PC-3 (cell line): Measurements from ENCODE around the gene ARF1. TPM values are rescaled to one million over a fixed set of nuclear protein-coding genes. Genes with fewer than 3 reads are reported as not detected.

ENCODE experiments used
- ATAC-seq: fragments of 200-7000 bp; cut with Tn5 transposase; 2 replicates; pipeline ENCODE4 v1.9.1; 2020; ENCODE audit warnings: mild to moderate bottlenecking, moderate library complexity
- BruUV-seq: library from RNA; stranded (reverse); fragments of 400-500 nt; replicated peaks from 2 replicates; lab custom pipeline; 2021; lab: Mats Ljungman, UMichigan
- CTCF ChIA-PET: fragments of 300-600 bp; sonication (Branson Sonifier 250); formaldehyde crosslinking; loops from one replicate; lab custom pipeline; 2022; ENCODE audit warnings: antibody characterized with exemption; lab: Charles Lee
- POLR2A ChIA-PET: fragments of 300-600 bp; sonication (Branson Sonifier 250); formaldehyde crosslinking; loops from one replicate; lab custom pipeline; 2022; ENCODE audit warnings: antibody characterized with exemption; ENCODE audit not compliant: unreplicated experiment; lab: Charles Lee
- DNase-seq: peaks from one replicate; pipeline ENCODE4 v3.0.0-alpha.2; 2015
- H2AFZ ChIP-seq: fragments of 300-600 bp; sonication (generic); 2 replicates; pipeline ENCODE4 v1.6.0; 2016; ENCODE audit warnings: antibody characterized with exemption, low read length
- H3F3A ChIP-seq: fragments of 300-600 bp; sonication (generic); one replicate; pipeline ENCODE4 v1.6.0; 2017; ENCODE audit warnings: antibody characterized with exemption, low read length, control low read depth, mild to moderate bottlenecking; ENCODE audit not compliant: unreplicated experiment
- H3K27ac ChIP-seq: fragments of 300-600 bp; sonication (generic); 2 replicates; pipeline ENCODE4 v1.5.1; 2016; ENCODE audit warnings: mild to moderate bottlenecking, low read length
- H3K27me3 ChIP-seq: fragments of 300-600 bp; sonication (generic); 2 replicates; pipeline ENCODE4 v1.6.1; 2016; ENCODE audit warnings: low read length, mixed read lengths
- H3K36me3 ChIP-seq: fragments of 300-600 bp; sonication (generic); 2 replicates; pipeline ENCODE4 v1.6.1; 2016; ENCODE audit warnings: low read depth, mixed run types, low read length, mixed read lengths
- H3K4me1 ChIP-seq: fragments of 300-600 bp; sonication (generic); 2 replicates; pipeline ENCODE4 v1.5.1; 2016; ENCODE audit warnings: low read length; ENCODE audit not compliant: insufficient read depth
- H3K4me2 ChIP-seq: fragments of 300-600 bp; sonication (generic); 2 replicates; pipeline ENCODE4 v1.6.0; 2016; ENCODE audit warnings: low read length
- H3K4me3 ChIP-seq: fragments of 300-600 bp; sonication (generic); 2 replicates; pipeline ENCODE4 v1.5.1; 2016; ENCODE audit warnings: mild to moderate bottlenecking, low read length, mixed read lengths
- H3K79me2 ChIP-seq: fragments of 300-600 bp; sonication (generic); 2 replicates; pipeline ENCODE4 v1.6.1; 2017; ENCODE audit warnings: low read length, mixed read lengths
- H3K9ac ChIP-seq: fragments of 300-600 bp; sonication (generic); 2 replicates; pipeline ENCODE4 v1.6.0; 2016; ENCODE audit warnings: mild to moderate bottlenecking, low read length
- H3K9me2 ChIP-seq: fragments of 300-600 bp; sonication (generic); replicated peaks from 2 replicates; pipeline ENCODE4 v1.6.1; 2016; ENCODE audit warnings: mixed run types, low read length, mixed read lengths
- H3K9me3 ChIP-seq: fragments of 300-600 bp; sonication (generic); 2 replicates; pipeline ENCODE4 v1.6.1; 2016; ENCODE audit warnings: low read length, mixed read lengths
- H4K20me1 ChIP-seq: fragments of 300-600 bp; sonication (generic); 2 replicates; pipeline ENCODE4 v1.6.1; 2016; ENCODE audit warnings: low read length, mixed read lengths
- CTCF ChIP-seq: fragments of 300-600 bp; sonication (generic); conservative IDR thresholded peaks from 2 replicates; pipeline ENCODE4 v1.5.1; 2017; ENCODE audit warnings: antibody characterized with exemption, low read depth, mild to moderate bottlenecking, low read length
- EZH2 ChIP-seq: fragments of 300-600 bp; sonication (generic); IDR thresholded peaks from one replicate; pipeline ENCODE4 v1.6.1; 2017; ENCODE audit warnings: antibody characterized with exemption, mild to moderate bottlenecking, low read length; ENCODE audit not compliant: unreplicated experiment
- EZH2phosphoT487 ChIP-seq: fragments of 300-600 bp; sonication (generic); IDR thresholded peaks from 2 replicates; pipeline ENCODE4 v1.6.1; 2018; ENCODE audit warnings: mild to moderate bottlenecking, antibody characterized with exemption, low read length, borderline replicate concordance
- intact Hi-C: fragments of 100-400 bp; cut with micrococcal nuclease; formaldehyde crosslinking; loops from 2 replicates; pipeline ENCODE4 v1.9.0; 2023
- total RNA-seq: library from RNA; depleted of rRNA; stranded (reverse); fragments of >200 nt; gene quantifications from 2 replicates; pipeline ENCODE4 v1.2.3, GENCODE V29; 2014

ARF1 gene
- total RNA-seq, 1 experiment from 2014 or later: 688 TPM

DNA sequence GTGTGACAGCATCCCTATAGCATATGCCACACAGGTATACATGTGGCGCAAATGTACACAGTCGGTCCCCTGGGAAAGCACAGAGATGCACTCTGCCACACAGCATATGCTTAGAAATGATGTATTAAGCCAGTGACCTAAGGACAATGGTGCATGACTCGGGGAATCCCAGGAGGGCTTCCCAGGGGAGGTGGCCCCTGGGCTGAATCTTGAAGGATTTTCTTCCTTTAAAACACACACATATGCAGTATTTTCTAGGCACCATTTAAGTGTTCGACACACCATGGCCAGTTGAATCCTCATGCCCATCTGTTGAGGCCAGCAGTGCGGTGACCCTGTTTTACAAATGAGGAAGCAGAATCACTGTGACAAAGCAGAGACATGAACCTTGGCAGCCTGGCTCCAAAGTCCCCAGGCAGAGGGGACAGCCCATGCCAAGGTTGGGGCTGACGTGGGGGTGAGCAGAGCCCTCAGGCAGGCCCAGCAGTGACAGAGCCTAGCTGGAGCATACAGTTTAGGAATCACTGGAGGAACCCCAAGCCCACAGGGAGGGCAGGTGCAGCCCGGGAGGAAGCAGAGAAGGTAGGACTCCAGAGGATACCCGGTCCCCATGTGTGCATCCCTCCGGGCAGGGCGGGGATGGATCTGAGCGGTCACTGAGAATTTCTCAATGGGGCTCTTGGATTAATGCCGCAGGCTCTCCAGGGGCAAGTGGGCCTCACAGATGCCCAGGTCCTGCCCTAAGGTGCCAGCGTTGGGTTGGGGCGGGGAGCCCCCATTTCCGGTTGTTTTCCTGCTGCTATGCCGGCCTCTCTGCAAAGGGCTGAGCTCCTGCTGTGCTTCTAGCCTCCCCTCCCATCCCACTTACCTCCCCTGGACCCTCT is 47.3 kb upstream of the ARF1 start:
- ATAC-seq (no peak), DNase-seq (no peak)
- intact Hi-C loops: no loop called here
- no peaks in the 10 kb centered on the region for H3K4me1 ChIP-seq
- no peaks in the 10 kb centered on the region for H3K9me2 ChIP-seq
- H3K27ac ChIP-seq: no peak overlapping the region
- no peaks in the 10 kb centered on the region for H3F3A ChIP-seq
- CTCF ChIA-PET: no interaction called here
- no peak for TF ChIP-seq EZH2phosphoT487
- TF ChIP-seq CTCF: no peak
- TF ChIP-seq EZH2: no peak
- no peak overlapping the region for H2AFZ ChIP-seq
- no peak overlapping the region for H3K9ac ChIP-seq
- no peak overlapping the region for H3K4me2 ChIP-seq
- H3K36me3 ChIP-seq: no peaks in the 10 kb centered on the region
- BruUV-seq: no TSS peak
- no peaks in the 10 kb centered on the region for H4K20me1 ChIP-seq
- no peak overlapping the region for H3K4me3 ChIP-seq
- H3K79me2 ChIP-seq: no peaks in the 10 kb centered on the region
- H3K27me3 ChIP-seq: peaks cover 3% of the 10 kb centered on the region; the same call in 1 of the 2 replicates
- POLR2A ChIA-PET: no interaction called here
- peaks cover 7% of the 10 kb centered on the region for H3K9me3 ChIP-seq

DNA sequence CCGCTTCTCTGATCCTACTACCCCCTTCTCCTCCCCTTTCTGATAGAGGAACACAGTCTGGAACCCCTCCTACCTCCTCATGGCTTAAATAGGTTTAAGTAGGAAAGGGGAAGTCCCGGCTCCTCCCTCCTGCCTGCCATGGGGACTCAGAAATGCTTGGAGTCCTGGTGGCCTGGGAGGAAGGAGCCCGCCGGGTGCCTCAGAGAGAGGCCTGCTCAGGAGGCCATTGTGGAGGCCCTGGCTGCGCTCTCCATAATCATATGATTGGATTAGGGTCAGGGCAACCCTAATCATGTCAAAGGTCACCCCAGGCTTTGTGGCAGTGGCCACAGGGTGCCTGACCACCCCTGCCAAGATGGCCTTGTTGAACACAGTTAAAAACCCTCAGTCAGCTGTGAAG is 46.7 kb upstream of the ARF1 start:
- CTCF ChIA-PET: no interaction called here

More for the DNA sequence above, 46.7 kb upstream of the ARF1 start:
- ATAC-seq (no peak), DNase-seq (no peak)
- no peak overlapping the region for H3K27ac ChIP-seq
- H3K4me2 ChIP-seq: no peak overlapping the region
- H3K9me3 ChIP-seq: peaks cover 7% of the 10 kb centered on the region
- BruUV-seq: no TSS peak
- no peaks in the 10 kb centered on the region for H3F3A ChIP-seq
- H3K27me3 ChIP-seq: peaks cover 4% of the 10 kb centered on the region; the same call in 1 of the 2 replicates
- no peak overlapping the region for H3K9ac ChIP-seq
- no peaks in the 10 kb centered on the region for H3K79me2 ChIP-seq
- no peaks in the 10 kb centered on the region for H4K20me1 ChIP-seq
- H3K4me1 ChIP-seq: no peaks in the 10 kb centered on the region
- H3K4me3 ChIP-seq: no peak overlapping the region
- H3K9me2 ChIP-seq: no peaks in the 10 kb centered on the region
- intact Hi-C loops: no loop called here
- H3K36me3 ChIP-seq: no peaks in the 10 kb centered on the region
- POLR2A ChIA-PET: no interaction called here
- H2AFZ ChIP-seq: no peak overlapping the region
- no peak for TF ChIP-seq EZH2
- TF ChIP-seq CTCF: no peak
- TF ChIP-seq EZH2phosphoT487: no peak
